ENCODE data around the gene RASSF1. TPM values are rescaled to one million over a fixed set of nuclear protein-coding genes. Genes with fewer than 3 reads are reported as not detected.
A peak's percentile ranks its signal among the peaks of the same experiment; 100 is the strongest.
"Not testable (repeated sequence)": the region's sequence is repeated elsewhere in the genome, so short reads cannot be mapped to it uniquely, and the experiment has no call there.

RASSF1 gene
- total RNA-seq, 1 donor from 2014 or later: 14.1 TPM

- no peak for DNase-seq
- intact Hi-C loops (cut with DNase I): no loop called here
- ATAC-seq (ENCODE audit: poor library complexity): no peak
Measured at GRCh38 chr3:50317300-50317699, 23.3 kb downstream of the RASSF1 start.

GRCh38 chr3:50316657-50317242 lies 23.9 kb downstream of the RASSF1 start:
- ATAC-seq (ENCODE audit: poor library complexity) (no peak), DNase-seq (no peak)
- intact Hi-C loops (cut with DNase I): no loop called here

GRCh38 chr3:50314816-50315215 lies 25.8 kb downstream of the RASSF1 start:
- DNase-seq (no peak), ATAC-seq (ENCODE audit: poor library complexity) (no peak)
- intact Hi-C loops (cut with DNase I): no loop called here

- DNase-seq: no peak
- intact Hi-C loops (cut with DNase I): no loop called here
- ATAC-seq (ENCODE audit: poor library complexity): peak; percentile 44
Measured at GRCh38 chr3:50314342-50314741, 26.3 kb downstream of the RASSF1 start.

GRCh38 chr3:50312041-50312440 lies 28.6 kb downstream of the RASSF1 start:
- ATAC-seq (ENCODE audit: poor library complexity); intact Hi-C loops (cut with DNase I); DNase-seq: not testable (repeated sequence)

- ATAC-seq (ENCODE audit: poor library complexity) (no peak), DNase-seq (peak; percentile 16)
- intact Hi-C loops (cut with DNase I): no loop called here
Measured at GRCh38 chr3:50304601-50305000, 36.0 kb downstream of the RASSF1 start.

GRCh38 chr3:50303013-50303815 lies 37.4 kb downstream of the RASSF1 start, which contains the start of gene HYAL1:
Gene HYAL1 (minus strand): TSS chr3:50303574. CDS start chr3:50302956, 618 bp downstream.
- intact Hi-C loops (cut with DNase I): no loop called here
- peak; percentile 51 for ATAC-seq (ENCODE audit: poor library complexity)
- peak; percentile 88 for DNase-seq

GRCh38 chr3:50302095-50303012 lies 38.3 kb downstream of the RASSF1 start:
- no peak for DNase-seq
- intact Hi-C loops (cut with DNase I): no loop called here
- ATAC-seq (ENCODE audit: poor library complexity): no peak

GRCh38 chr3:50300681-50301254 lies 39.9 kb downstream of the RASSF1 start:
- ATAC-seq (ENCODE audit: poor library complexity): no peak
- no peak for DNase-seq
- intact Hi-C loops (cut with DNase I): no loop called here

GRCh38 chr3:50299929-50300680 lies 40.5 kb downstream of the RASSF1 start:
- intact Hi-C loops (cut with DNase I): no loop called here
- peak; percentile 0 for ATAC-seq (ENCODE audit: poor library complexity)
- DNase-seq: no peak

GRCh38 chr3:50299638-50299928 lies 41.1 kb downstream of the RASSF1 start:
- intact Hi-C loops (cut with DNase I): no loop called here
- ATAC-seq (ENCODE audit: poor library complexity): no peak
- no peak for DNase-seq

- ATAC-seq (ENCODE audit: poor library complexity) (peak; percentile 89), DNase-seq (peak; percentile 100)
- intact Hi-C loops (cut with DNase I): no loop called here
Measured at GRCh38 chr3:50298836-50299637, 41.6 kb downstream of the RASSF1 start, which contains the start of the genes HYAL3 and NAA80. Gene HYAL3 (minus strand): TSS chr3:50299405. CDS start chr3:50295602, 3,803 bp downstream. Gene NAA80 (minus strand): TSS chr3:50299405. CDS start chr3:50297463, 1,942 bp downstream.

GRCh38 chr3:50297896-50298725 lies 42.5 kb downstream of the RASSF1 start:
- no peak for ATAC-seq (ENCODE audit: poor library complexity)
- DNase-seq: no peak
- intact Hi-C loops (cut with DNase I): no loop called here

GRCh38 chr3:50297384-50297775 lies 43.3 kb downstream of the RASSF1 start:
- DNase-seq: no peak
- intact Hi-C loops (cut with DNase I): no loop called here
- ATAC-seq (ENCODE audit: poor library complexity): no peak

GRCh38 chr3:50296721-50297383 lies 43.8 kb downstream of the RASSF1 start:
- ATAC-seq (ENCODE audit: poor library complexity): no peak
- DNase-seq: no peak
- intact Hi-C loops (cut with DNase I): no loop called here

All from Right ventricle myocardium superior (tissue), 1 donor.